ENCODE data around the gene LAMA2. TPM values are rescaled to one million over a fixed set of nuclear protein-coding genes. Genes with fewer than 3 reads are reported as not detected.

Gene LAMA2
- total RNA-seq, 1 donor: 40.2 TPM

GRCh38 chr6:129194306-129194941 lies 311.5 kb downstream of the LAMA2 start:
- no peak for TF ChIP-seq CTCF (IDR thresholded peaks at IDR 0.05; ENCODE audit: insufficient read depth, low read depth, low read length)
- H3K4me3 ChIP-seq (ENCODE audit: low read depth, low read length): no peak overlapping the region
- no peak for DNase-seq (ENCODE audit: low read depth)

- no peak overlapping the region for H3K4me3 ChIP-seq (ENCODE audit: low read depth, low read length)
- DNase-seq (ENCODE audit: low read depth): no peak
- no peak for TF ChIP-seq CTCF (IDR thresholded peaks at IDR 0.05; ENCODE audit: insufficient read depth, low read depth, low read length)
Measured at GRCh38 chr6:129195161-129195560, 312.2 kb downstream of the LAMA2 start.

GRCh38 chr6:129195643-129196042 lies 312.7 kb downstream of the LAMA2 start:
- DNase-seq (ENCODE audit: low read depth): peak; percentile 66
- no peak overlapping the region for H3K4me3 ChIP-seq (ENCODE audit: low read depth, low read length)
- peak; percentile 30 for TF ChIP-seq CTCF (IDR thresholded peaks at IDR 0.05; ENCODE audit: insufficient read depth, low read depth, low read length)

GRCh38 chr6:129197154-129197553 lies 314.2 kb downstream of the LAMA2 start:
- DNase-seq (ENCODE audit: low read depth): no peak
- TF ChIP-seq CTCF (IDR thresholded peaks at IDR 0.05; ENCODE audit: insufficient read depth, low read depth, low read length): no peak
- no peak overlapping the region for H3K4me3 ChIP-seq (ENCODE audit: low read depth, low read length)

GRCh38 chr6:129200151-129200550 lies 317.2 kb downstream of the LAMA2 start:
- no peak for DNase-seq (ENCODE audit: low read depth)
- H3K4me3 ChIP-seq (ENCODE audit: low read depth, low read length): no peak overlapping the region
- TF ChIP-seq CTCF (IDR thresholded peaks at IDR 0.05; ENCODE audit: insufficient read depth, low read depth, low read length): no peak

- peak; percentile 12 for DNase-seq (ENCODE audit: low read depth)
- TF ChIP-seq CTCF (IDR thresholded peaks at IDR 0.05; ENCODE audit: insufficient read depth, low read depth, low read length): no peak
- H3K4me3 ChIP-seq (ENCODE audit: low read depth, low read length): no peak overlapping the region
Measured at GRCh38 chr6:129203190-129203900, 320.4 kb downstream of the LAMA2 start.
